ENCODE data around the gene ZKSCAN2. TPM values are rescaled to one million over a fixed set of nuclear protein-coding genes. Genes with fewer than 3 reads are reported as not detected.

Gene ZKSCAN2
- total and polyA plus RNA-seq, 9 of the 15 experiments (the other 6 are each of a cell fraction or from before 2014, with no cell fraction given), result 1.3 to 9.5 (median 4.2) TPM

DNA sequence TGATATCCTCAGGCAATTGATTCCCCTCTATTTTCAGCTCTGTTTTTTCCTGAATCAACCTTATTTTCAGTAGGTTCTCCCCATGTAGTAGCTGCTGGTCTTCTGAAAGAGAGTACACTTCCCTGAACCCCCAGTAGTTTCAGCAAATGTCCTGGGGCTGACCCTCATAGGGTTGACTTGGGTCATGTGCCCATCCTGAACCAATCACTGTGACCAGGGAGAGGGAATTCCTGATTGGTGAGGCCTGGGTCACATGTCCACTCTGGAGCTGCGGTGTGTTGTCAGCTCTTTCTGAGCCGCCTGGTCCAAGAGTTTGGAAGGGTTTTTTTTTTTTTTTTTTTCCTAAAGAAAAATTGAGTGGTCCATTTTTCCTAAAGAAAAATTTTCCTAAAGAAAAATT lies 8.3 kb upstream of the ZKSCAN2 start (continued):
- TF ChIP-seq, protein P1, sequence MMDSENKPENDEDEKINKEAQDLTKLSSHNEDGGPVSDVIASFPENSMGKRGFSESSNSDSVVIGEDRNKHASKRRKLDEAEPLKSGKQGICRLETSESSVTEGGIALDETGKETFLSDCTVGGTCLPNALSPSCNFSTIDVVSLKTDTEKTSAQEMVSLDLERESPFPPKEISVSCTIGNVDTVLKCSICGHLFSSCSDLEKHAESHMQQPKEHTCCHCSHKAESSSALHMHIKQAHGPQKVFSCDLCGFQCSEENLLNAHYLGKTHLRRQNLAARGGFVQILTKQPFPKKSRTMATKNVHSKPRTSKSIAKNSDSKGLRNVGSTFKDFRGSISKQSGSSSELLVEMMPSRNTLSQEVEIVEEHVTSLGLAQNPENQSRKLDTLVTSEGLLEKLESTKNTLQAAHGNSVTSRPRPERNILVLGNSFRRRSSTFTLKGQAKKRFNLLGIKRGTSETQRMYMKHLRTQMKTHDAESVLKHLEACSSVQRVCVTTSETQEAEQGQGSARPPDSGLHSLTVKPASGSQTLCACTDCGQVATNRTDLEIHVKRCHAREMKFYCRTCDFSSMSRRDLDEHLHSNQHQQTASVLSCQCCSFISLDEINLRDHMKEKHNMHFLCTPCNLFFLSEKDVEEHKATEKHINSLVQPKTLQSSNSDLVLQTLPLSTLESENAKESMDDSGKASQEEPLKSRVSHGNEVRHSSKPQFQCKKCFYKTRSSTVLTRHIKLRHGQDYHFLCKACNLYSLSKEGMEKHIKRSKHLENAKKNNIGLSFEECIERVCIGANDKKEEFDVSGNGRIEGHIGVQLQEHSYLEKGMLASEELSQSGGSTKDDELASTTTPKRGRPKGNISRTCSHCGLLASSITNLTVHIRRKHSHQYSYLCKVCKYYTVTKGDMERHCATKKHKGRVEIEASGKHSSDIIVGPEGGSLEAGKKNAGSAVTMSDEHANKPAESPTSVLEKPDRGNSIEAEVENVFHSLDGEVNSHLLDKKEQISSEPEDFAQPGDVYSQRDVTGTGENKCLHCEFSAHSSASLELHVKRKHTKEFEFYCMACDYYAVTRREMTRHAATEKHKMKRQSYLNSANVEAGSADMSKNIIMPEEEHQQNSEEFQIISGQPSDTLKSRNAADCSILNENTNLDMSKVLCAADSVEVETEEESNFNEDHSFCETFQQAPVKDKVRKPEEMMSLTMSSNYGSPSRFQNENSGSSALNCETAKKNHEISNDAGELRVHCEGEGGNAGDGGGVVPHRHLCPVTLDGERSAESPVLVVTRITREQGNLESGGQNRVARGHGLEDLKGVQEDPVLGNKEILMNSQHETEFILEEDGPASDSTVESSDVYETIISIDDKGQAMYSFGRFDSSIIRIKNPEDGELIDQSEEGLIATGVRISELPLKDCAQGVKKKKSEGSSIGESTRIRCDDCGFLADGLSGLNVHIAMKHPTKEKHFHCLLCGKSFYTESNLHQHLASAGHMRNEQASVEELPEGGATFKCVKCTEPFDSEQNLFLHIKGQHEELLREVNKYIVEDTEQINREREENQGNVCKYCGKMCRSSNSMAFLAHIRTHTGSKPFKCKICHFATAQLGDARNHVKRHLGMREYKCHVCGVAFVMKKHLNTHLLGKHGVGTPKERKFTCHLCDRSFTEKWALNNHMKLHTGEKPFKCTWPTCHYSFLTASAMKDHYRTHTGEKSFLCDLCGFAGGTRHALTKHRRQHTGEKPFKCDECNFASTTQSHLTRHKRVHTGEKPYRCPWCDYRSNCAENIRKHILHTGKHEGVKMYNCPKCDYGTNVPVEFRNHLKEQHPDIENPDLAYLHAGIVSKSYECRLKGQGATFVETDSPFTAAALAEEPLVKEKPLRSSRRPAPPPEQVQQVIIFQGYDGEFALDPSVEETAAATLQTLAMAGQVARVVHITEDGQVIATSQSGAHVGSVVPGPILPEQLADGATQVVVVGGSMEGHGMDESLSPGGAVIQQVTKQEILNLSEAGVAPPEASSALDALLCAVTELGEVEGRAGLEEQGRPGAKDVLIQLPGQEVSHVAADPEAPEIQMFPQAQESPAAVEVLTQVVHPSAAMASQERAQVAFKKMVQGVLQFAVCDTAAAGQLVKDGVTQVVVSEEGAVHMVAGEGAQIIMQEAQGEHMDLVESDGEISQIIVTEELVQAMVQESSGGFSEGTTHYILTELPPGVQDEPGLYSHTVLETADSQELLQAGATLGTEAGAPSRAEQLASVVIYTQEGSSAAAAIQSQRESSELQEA (IDR thresholded peaks at IDR 0.05; ENCODE audit: low read depth), result no peak
- TF ChIP-seq HEY1 (CRISPR knock-in tag; IDR thresholded peaks at IDR 0.05; ENCODE audit: borderline replicate concordance) (no peak), RFX7 (CRISPR knock-in tag; IDR thresholded peaks at IDR 0.05) (no peak), FOXK2 (conservative IDR thresholded peaks at IDR 0.05 in 1 of 2, IDR thresholded peaks at IDR 0.05 in 1 of 2; ENCODE audit: low read depth in 2 of 2) (no peak), CTBP1 (IDR thresholded peaks at IDR 0.05; ENCODE audit: borderline replicate concordance) (no peak), NELFE (IDR thresholded peaks at IDR 0.05; ENCODE audit: insufficient read depth, insufficient read length) (no peak), CHD2 (IDR thresholded peaks at IDR 0.05; ENCODE audit: low read depth, low read length) (no peak), ZC3H4 (CRISPR knock-in tag; IDR thresholded peaks at IDR 0.05; ENCODE audit: borderline replicate concordance) (no peak), EP400 (IDR thresholded peaks at IDR 0.05) (no peak), FOS (IDR thresholded peaks at IDR 0.05; ENCODE audit: extremely low read depth, insufficient read length) (peak; percentile 13), JUNB (CRISPR knock-in tag; conservative IDR thresholded peaks at IDR 0.05) (no peak), MTA1 (IDR thresholded peaks at IDR 0.05; ENCODE audit: borderline replicate concordance) (no peak), EWSR1 (IDR thresholded peaks at IDR 0.05; ENCODE audit: borderline replicate concordance, low read depth, partially characterized antibody) (no peak)
- TF ChIP-seq, protein P2, sequence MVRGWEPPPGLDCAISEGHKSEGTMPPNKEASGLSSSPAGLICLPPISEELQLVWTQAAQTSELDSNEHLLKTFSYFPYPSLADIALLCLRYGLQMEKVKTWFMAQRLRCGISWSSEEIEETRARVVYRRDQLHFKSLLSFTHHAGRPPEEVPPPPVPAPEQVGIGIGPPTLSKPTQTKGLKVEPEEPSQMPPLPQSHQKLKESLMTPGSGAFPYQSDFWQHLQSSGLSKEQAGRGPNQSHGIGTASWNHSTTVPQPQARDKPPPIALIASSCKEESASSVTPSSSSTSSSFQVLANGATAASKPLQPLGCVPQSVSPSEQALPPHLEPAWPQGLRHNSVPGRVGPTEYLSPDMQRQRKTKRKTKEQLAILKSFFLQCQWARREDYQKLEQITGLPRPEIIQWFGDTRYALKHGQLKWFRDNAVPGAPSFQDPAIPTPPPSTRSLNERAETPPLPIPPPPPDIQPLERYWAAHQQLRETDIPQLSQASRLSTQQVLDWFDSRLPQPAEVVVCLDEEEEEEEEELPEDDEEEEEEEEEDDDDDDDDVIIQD (CRISPR knock-in tag; IDR thresholded peaks at IDR 0.05), result no peak
